Peyer's patch (tissue), 4 donors: Measurements from ENCODE around the gene IRF1.
A peak's percentile ranks its signal among the peaks of the same experiment; 100 is the strongest.

Experiments
- POLR2A ChIP-seq, 2 donors: fragments of 450-650 bp; IDR thresholded peaks; one replicate each; pipeline ENCODE4 v1.5.1; 2017; ENCODE audit warnings: antibody characterized with exemption in 2 of 2, mild to moderate bottlenecking in 2 of 2, moderate library complexity in 2 of 2
- TF ChIP-seq, protein P1 (sequence below), 6 experiments: fragments of 450-650 bp in 4 of 6; fragments of 200-600 bp in 2 of 6; sonication (generic) in 1 of 6; IDR thresholded peaks; one replicate each; pipeline ENCODE4 v1.5.1; 2017 to 2019; ENCODE audit warnings: antibody characterized with exemption in 6 of 6, mild to moderate bottlenecking in 3 of 6, moderate library complexity in 1 of 6

- no peak for TF ChIP-seq POLR2A (IDR thresholded peaks at IDR 0.05)
- TF ChIP-seq, protein P1, sequence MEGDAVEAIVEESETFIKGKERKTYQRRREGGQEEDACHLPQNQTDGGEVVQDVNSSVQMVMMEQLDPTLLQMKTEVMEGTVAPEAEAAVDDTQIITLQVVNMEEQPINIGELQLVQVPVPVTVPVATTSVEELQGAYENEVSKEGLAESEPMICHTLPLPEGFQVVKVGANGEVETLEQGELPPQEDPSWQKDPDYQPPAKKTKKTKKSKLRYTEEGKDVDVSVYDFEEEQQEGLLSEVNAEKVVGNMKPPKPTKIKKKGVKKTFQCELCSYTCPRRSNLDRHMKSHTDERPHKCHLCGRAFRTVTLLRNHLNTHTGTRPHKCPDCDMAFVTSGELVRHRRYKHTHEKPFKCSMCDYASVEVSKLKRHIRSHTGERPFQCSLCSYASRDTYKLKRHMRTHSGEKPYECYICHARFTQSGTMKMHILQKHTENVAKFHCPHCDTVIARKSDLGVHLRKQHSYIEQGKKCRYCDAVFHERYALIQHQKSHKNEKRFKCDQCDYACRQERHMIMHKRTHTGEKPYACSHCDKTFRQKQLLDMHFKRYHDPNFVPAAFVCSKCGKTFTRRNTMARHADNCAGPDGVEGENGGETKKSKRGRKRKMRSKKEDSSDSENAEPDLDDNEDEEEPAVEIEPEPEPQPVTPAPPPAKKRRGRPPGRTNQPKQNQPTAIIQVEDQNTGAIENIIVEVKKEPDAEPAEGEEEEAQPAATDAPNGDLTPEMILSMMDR (IDR thresholded peaks at IDR 0.05): peak in 2 of 6 experiments; percentile 9 to 39
Measured at GRCh38 chr5:132469380-132470009, 21.1 kb downstream of the IRF1 start.
